A549 (cell line): ENCODE results near the gene U2AF1L4. TPM values are rescaled to one million over a fixed set of nuclear protein-coding genes. Genes with fewer than 3 reads are reported as not detected.

Experiments
- ATAC-seq, 2 experiments: fragments of 200-7000 bp in 1 of 2; fragments of >200 bp in 1 of 2; cut with Nextera tagmentation in 1 of 2; cut with Tn5 transposase in 1 of 2; 3 replicates each; pipeline versions ENCODE4 v1.8.0 to v1.9.1; 2018 to 2020; ENCODE audit warnings: mild to moderate bottlenecking in 1 of 2, moderate library complexity in 1 of 2
- CTCF ChIA-PET: fragments of 300-600 bp; sonication (Branson Sonifier 250); formaldehyde crosslinking; extraction: SDS; loops from one replicate; lab custom pipeline; 2021; ENCODE audit warnings: antibody characterized with exemption, inconsistent platforms; lab: Yijun Ruan, JAX
- POLR2A ChIA-PET: fragments of 350-600 bp; formaldehyde crosslinking; extraction: SDS; loops from one replicate; lab custom pipeline; 2021; ENCODE audit warnings: antibody characterized with exemption, inconsistent platforms; lab: Yijun Ruan, JAX
- DNase-seq, 2 experiments: peaks; one replicate each; pipeline versions ENCODE4 v3.0.0 to v3.0.0-alpha.2; 2011 to 2016; ENCODE audit warnings: low read depth in 1 of 2, low spot score in 1 of 2
- FAIRE-seq: peaks from 2 replicates; lab custom pipeline; 2011; peaks lifted over from hg19 to GRCh38; lab: Jason Lieb, UNC
- H3K27ac ChIP-seq, 2 experiments: fragments of >200 bp; sonication (Bioruptor Twin); formaldehyde crosslinking; 3 replicates each; pipeline ENCODE4 v1.5.1; 2016 to 2017
- H3K4me1 ChIP-seq: fragments of >200 bp; sonication (Bioruptor Twin); formaldehyde crosslinking; 3 replicates; pipeline ENCODE4 v1.6.1; 2016
- H3K4me2 ChIP-seq: fragments of >200 bp; sonication (Bioruptor Twin); formaldehyde crosslinking; 3 replicates; pipeline ENCODE4 v1.6.1; 2016
- H3K4me3 ChIP-seq: fragments of >200 bp; sonication (Bioruptor Twin); formaldehyde crosslinking; 3 replicates; pipeline ENCODE4 v1.5.1; 2016
- H3K9me3 ChIP-seq: fragments of >200 bp; sonication (Bioruptor Twin); formaldehyde crosslinking; 3 replicates; pipeline ENCODE4 v1.6.1; 2016
- CBX2 ChIP-seq: fragments of 200-600 bp; sonication (generic); IDR thresholded peaks from 2 replicates; pipeline ENCODE4 v1.6.1; 2016; ENCODE audit warnings: low read depth, mild to moderate bottlenecking, borderline replicate concordance
- CEBPB ChIP-seq, 2 experiments: fragments of >200 bp in 1 of 2; sonication (Bioruptor Twin) in 1 of 2; formaldehyde crosslinking in 1 of 2; IDR thresholded peaks; 2 replicates each; pipeline ENCODE4 v1.6.1; 2012 to 2016
- EHMT2 ChIP-seq: fragments of 200-600 bp; sonication (generic); IDR thresholded peaks from 2 replicates; pipeline ENCODE4 v1.6.1; 2016; ENCODE audit warnings: antibody characterized with exemption, low read depth, mild to moderate bottlenecking, moderate library complexity
- FOSL2 ChIP-seq, 2 experiments: fragments of 450-650 bp in 1 of 2; fragments of >200 bp in 1 of 2; sonication (Bioruptor Twin) in 1 of 2; formaldehyde crosslinking; IDR thresholded peaks; 2 replicates each; pipeline versions ENCODE4 v1.5.0 to v1.6.1; 2016 to 2020; ENCODE audit warnings: mild to moderate bottlenecking in 1 of 2, moderate library complexity in 1 of 2
- FOXS1 ChIP-seq: fragments of 250-450 bp; sonication (Bioruptor Pico); IDR thresholded peaks from 2 replicates; pipeline ENCODE4 v1.5.0; 2020; ENCODE audit warnings: mild to moderate bottlenecking, moderate library complexity
- GATA3 ChIP-seq: IDR thresholded peaks from 2 replicates; pipeline ENCODE4 v1.6.1; 2012; ENCODE audit warnings: borderline replicate concordance
- JUN ChIP-seq, 2 experiments: fragments of >200 bp; sonication (Bioruptor Twin); formaldehyde crosslinking; IDR thresholded peaks; 2 replicates in 1 of 2; 3 replicates in 1 of 2; pipeline ENCODE4 v1.6.1; 2016 to 2017
- JUNB ChIP-seq: fragments of >200 bp; sonication (Bioruptor Twin); formaldehyde crosslinking; IDR thresholded peaks from 2 replicates; pipeline ENCODE4 v1.6.1; 2016
- MAFK ChIP-seq: fragments of 450-650 bp; IDR thresholded peaks from 2 replicates; pipeline ENCODE4 v1.6.1; 2014; ENCODE audit not compliant: partially characterized antibody
- MYC ChIP-seq: IDR thresholded peaks from 2 replicates; pipeline ENCODE4 v1.6.1; 2012; ENCODE audit warnings: mild to moderate bottlenecking, inconsistent platforms, low read length, improper control_type of control experiment, borderline replicate concordance
- NFE2L2 ChIP-seq: fragments of 150-350 bp; conservative IDR thresholded peaks from 2 replicates; pipeline ENCODE4 v1.6.1; 2014; ENCODE audit warnings: low read length
- NPAS2 ChIP-seq: fragments of 250-450 bp; sonication (Bioruptor Pico); IDR thresholded peaks from 2 replicates; pipeline ENCODE4 v1.8.0; 2022; ENCODE audit warnings: mild to moderate bottlenecking, moderate library complexity, borderline replicate concordance
- NR3C1 ChIP-seq: fragments of >200 bp; sonication (Bioruptor Twin); formaldehyde crosslinking; IDR thresholded peaks from 3 replicates; pipeline ENCODE4 v1.6.1; 2017
- RAD21 ChIP-seq, 2 experiments: fragments of >200 bp in 1 of 2; sonication (Bioruptor Twin) in 1 of 2; formaldehyde crosslinking in 1 of 2; IDR thresholded peaks in 1 of 2; conservative IDR thresholded peaks in 1 of 2; 2 replicates in 1 of 2; 3 replicates in 1 of 2; pipeline ENCODE4 v1.6.1; 2012 to 2018; ENCODE audit warnings: inconsistent platforms in 1 of 2
- RCOR1 ChIP-seq: fragments of 150-350 bp; IDR thresholded peaks from 2 replicates; pipeline ENCODE4 v1.6.1; 2014; ENCODE audit warnings: antibody characterized with exemption, low read length, low read depth
- RFX5 ChIP-seq: fragments of 450-650 bp; IDR thresholded peaks from 2 replicates; pipeline ENCODE4 v1.7.1; 2014; ENCODE audit warnings: antibody characterized with exemption, mild to moderate bottlenecking, moderate library complexity
- RNF2 ChIP-seq: fragments of 200-600 bp; sonication (generic); IDR thresholded peaks from 2 replicates; pipeline ENCODE4 v1.6.1; 2016; ENCODE audit warnings: low read depth, mild to moderate bottlenecking, antibody characterized with exemption, moderate library complexity, borderline replicate concordance
- TFCP2L1 ChIP-seq: fragments of 250-450 bp; sonication (Bioruptor Pico); IDR thresholded peaks from 2 replicates; pipeline ENCODE4 v1.5.0; 2021; ENCODE audit warnings: mild to moderate bottlenecking
- ZFP36 ChIP-seq: fragments of 450-650 bp; IDR thresholded peaks from 2 replicates; pipeline ENCODE4 v1.6.1; 2014; ENCODE audit warnings: borderline replicate concordance; ENCODE audit not compliant: partially characterized antibody
- WGBS: methylation state at CpG from one replicate; pipeline ENCODE4 v1.1.6; 2017; ENCODE audit errors: missing lambda C conversion rate; 5-methylcytosine and 5-hydroxymethylcytosine counted together
- polyA plus RNA-seq, 4 experiments: library from polyadenylated mRNA; depleted of rRNA in 3 of 4; stranded (reverse); fragments of >200 nt; fragmentation: RNase III in 1 of 4; extraction: RNeasy Plus Mini Kit Qiagen cat#74134 plus additional on column Dnase treatment in 1 of 4; gene quantifications; 2 replicates in 3 of 4; 3 replicates in 1 of 4; pipeline ENCODE4 v1.2.3, GENCODE V29; 2011 to 2017
- TF ChIP-seq, protein P1 (sequence below): fragments of 150-350 bp; IDR thresholded peaks from 2 replicates; pipeline ENCODE4 v1.6.1; 2014; ENCODE audit warnings: low read depth, mild to moderate bottlenecking, low read length
- TF ChIP-seq, protein P2 (sequence below): IDR thresholded peaks from 2 replicates; pipeline ENCODE4 v1.6.1; 2012
- TF ChIP-seq, protein P3 (sequence below): IDR thresholded peaks from 2 replicates; pipeline ENCODE4 v1.6.1; 2012
- TF ChIP-seq, protein P4 (sequence below): fragments of 250-450 bp; sonication (Bioruptor Pico); IDR thresholded peaks from 2 replicates; pipeline ENCODE4 v1.5.0; 2020; ENCODE audit warnings: low read depth, mild to moderate bottlenecking, moderate library complexity

The U2AF1L4 gene
- polyA plus RNA-seq, 2 of the 4 experiments (the other 2 are of a cell fraction) = 41.1 to 42.8 TPM

DNA sequence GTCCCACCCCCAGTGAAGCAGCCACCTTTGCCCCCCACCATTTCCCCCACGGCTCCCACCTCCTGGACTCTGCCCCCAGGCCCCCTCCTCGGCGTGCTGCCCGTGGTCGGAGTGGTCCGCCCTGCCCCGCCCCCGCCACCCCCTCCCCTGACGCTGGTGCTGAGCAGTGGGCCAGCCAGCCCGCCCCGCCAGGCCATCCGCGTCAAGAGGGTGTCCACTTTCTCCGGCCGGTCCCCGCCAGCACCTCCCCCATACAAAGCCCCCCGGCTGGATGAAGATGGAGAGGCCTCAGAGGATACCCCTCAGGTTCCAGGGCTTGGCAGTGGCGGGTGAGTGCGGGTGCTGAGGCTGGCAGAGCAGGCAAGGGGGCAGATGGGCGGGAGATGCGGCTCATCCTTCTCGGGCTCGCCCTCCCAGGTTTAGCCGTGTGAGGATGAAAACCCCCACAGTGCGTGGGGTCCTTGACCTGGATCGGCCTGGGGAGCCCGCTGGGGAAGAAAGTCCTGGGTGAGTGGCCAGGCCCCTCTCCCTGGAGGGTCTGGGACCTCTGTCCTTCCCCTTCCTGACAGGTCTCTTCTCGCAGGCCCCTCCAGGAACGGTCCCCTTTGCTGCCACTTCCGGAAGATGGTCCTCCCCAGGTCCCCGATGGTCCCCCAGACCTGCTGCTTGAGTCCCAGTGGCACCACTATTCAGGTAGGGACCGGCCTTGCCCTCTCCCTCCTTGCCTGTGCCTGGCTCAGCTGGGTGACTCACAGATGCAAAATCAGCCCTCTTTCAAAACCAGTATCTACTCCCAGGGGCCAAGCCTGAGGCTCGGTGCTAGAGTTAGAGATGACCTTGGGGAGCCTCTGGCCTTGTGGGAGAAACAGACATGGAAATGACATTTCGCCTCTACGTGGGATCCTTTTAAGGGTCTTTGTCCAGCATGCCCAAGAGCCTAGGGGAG, 11.8 kb downstream of the U2AF1L4 start:
- 94% methylated on average over 30 of the region's 35 CpGs for WGBS
- no peak overlapping the region for H3K27ac ChIP-seq
- FAIRE-seq (peak; percentile 56), ATAC-seq (no peak), DNase-seq (no peak)
- no peak overlapping the region for H3K4me2 ChIP-seq
- POLR2A ChIA-PET = interaction anchor here (1.1 to 1.6 kb wide), 2 partner anchors 11 to 15 kb away, joined by 3 to 4 read pairs; no protein-coding TSS in a partner anchor
- no peaks in the 10 kb centered on the region for H3K9me3 ChIP-seq
- H3K4me3 ChIP-seq = no peak overlapping the region
- TF ChIP-seq NPAS2 (CRISPR knock-in tag) = no peak
- TF ChIP-seq JUN (IDR thresholded peaks at IDR 0.05) = 0 out of 5 replicates have a peak, but pooled peaks of 1 of the 2 experiments have one; percentile 7
- TF ChIP-seq CBX2 = no peak
- TF ChIP-seq JUNB = no peak
- TF ChIP-seq, protein P1, sequence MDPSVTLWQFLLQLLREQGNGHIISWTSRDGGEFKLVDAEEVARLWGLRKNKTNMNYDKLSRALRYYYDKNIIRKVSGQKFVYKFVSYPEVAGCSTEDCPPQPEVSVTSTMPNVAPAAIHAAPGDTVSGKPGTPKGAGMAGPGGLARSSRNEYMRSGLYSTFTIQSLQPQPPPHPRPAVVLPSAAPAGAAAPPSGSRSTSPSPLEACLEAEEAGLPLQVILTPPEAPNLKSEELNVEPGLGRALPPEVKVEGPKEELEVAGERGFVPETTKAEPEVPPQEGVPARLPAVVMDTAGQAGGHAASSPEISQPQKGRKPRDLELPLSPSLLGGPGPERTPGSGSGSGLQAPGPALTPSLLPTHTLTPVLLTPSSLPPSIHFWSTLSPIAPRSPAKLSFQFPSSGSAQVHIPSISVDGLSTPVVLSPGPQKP = no peak
- no peak for TF ChIP-seq MAFK
- CTCF ChIA-PET = interaction anchor here (0.6 to 2.4 kb wide), 7 partner anchors 9 to 45 kb away, joined by 3 to 11 read pairs (median 5); no protein-coding TSS in a partner anchor
- H3K4me1 ChIP-seq = no peaks in the 10 kb centered on the region

DNA sequence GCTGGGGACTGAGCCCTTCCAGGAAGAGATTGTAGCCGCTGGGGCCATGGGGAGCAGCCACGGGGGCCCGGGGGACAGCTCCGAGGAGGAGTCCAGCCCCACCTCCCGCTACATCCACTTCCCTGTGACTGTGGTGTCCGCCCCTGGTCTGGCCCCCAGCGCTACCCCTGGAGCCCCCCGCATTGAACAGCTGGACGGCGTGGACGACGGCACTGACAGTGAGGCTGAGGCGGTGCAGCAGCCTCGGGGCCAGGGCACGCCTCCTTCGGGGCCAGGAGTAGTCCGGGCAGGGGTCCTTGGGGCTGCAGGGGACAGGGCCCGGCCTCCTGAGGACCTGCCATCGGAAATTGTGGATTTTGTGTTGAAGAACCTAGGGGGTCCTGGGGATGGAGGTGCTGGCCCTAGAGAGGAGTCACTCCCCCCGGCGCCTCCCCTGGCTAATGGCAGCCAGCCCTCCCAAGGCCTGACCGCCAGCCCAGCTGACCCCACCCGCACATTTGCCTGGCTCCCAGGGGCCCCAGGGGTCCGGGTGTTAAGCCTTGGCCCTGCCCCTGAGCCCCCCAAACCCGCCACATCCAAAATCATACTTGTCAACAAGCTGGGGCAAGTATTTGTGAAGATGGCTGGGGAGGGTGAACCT, 12.6 kb downstream of the U2AF1L4 start:
- Histone ChIP-seq H3K9me3 (no peaks in the 10 kb centered on the region), H3K4me3 (no peak overlapping the region), H3K4me2 (no peak overlapping the region), H3K27ac (no peak overlapping the region), H3K4me1 (no peaks in the 10 kb centered on the region)
- DNase-seq = no peak
- TF ChIP-seq MYC (no peak), ZFP36 (no peak), TFCP2L1 (CRISPR knock-in tag) (no peak), NPAS2 (CRISPR knock-in tag) (no peak), JUNB (no peak), FOXS1 (CRISPR knock-in tag) (no peak)
- TF ChIP-seq, protein P2, sequence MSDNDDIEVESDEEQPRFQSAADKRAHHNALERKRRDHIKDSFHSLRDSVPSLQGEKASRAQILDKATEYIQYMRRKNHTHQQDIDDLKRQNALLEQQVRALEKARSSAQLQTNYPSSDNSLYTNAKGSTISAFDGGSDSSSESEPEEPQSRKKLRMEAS = no peak
- TF ChIP-seq, protein P3, sequence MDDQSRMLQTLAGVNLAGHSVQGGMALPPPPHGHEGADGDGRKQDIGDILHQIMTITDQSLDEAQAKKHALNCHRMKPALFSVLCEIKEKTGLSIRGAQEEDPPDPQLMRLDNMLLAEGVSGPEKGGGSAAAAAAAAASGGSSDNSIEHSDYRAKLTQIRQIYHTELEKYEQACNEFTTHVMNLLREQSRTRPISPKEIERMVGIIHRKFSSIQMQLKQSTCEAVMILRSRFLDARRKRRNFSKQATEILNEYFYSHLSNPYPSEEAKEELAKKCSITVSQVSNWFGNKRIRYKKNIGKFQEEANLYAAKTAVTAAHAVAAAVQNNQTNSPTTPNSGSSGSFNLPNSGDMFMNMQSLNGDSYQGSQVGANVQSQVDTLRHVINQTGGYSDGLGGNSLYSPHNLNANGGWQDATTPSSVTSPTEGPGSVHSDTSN = no peak
- ATAC-seq = no peak
- POLR2A ChIA-PET = interaction anchor here (1.1 to 2.1 kb wide), 2 partner anchors 8 to 14 kb away, joined by 3 to 10 read pairs; no protein-coding TSS in a partner anchor
- 96% methylated on average over 25 of the region's 25 CpGs for WGBS
- CTCF ChIA-PET = interaction anchor here (1.0 to 2.0 kb wide), 4 partner anchors 9 to 217 kb away, joined by 3 to 7 read pairs (median 5); no protein-coding TSS in a partner anchor
- no peak for FAIRE-seq

DNA sequence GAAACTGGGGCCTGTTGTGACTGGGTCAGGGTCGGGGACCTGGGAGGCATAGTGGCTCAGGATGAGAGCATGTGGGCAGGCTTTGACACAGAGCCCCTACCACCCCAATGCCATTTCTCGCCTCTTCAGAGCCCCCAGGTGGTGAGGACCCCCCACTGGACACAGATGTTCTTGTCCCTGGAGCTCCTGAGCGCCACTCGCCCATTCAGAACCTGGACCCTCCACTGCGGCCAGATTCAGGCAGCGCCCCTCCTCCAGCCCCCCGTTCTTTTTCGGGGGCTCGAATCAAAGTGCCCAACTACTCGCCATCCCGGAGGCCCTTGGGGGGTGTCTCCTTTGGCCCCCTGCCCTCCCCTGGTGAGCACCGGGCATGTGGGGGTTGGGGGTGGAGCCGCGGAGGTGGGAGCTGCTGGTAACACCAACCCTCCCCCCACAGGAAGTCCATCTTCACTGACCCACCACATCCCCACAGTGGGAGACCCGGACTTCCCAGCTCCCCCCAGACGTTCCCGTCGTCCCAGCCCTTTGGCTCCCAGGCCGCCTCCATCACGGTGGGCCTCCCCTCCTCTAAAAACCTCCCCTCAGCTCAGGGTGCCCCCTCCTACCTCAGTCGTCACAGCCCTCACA, 13.3 kb downstream of the U2AF1L4 start:
- H3K4me2 ChIP-seq = no peak overlapping the region
- POLR2A ChIA-PET = interaction anchor here (2.1 kb wide), 1 partner anchor 9 kb away, joined by 10 read pairs; no protein-coding TSS in a partner anchor
- WGBS = 94% methylated on average over 21 of the region's 21 CpGs
- no peaks in the 10 kb centered on the region for H3K4me1 ChIP-seq
- no peaks in the 10 kb centered on the region for H3K9me3 ChIP-seq
- no peak overlapping the region for H3K4me3 ChIP-seq
- FAIRE-seq (no peak), ATAC-seq (no peak), DNase-seq (no peak)
- H3K27ac ChIP-seq = no peak overlapping the region
- CTCF ChIA-PET = interaction anchor here (0.8 to 2.0 kb wide), 5 partner anchors 8 to 218 kb away, joined by 3 to 7 read pairs (median 4); no protein-coding TSS in a partner anchor
- no peak for TF ChIP-seq RNF2
- no peak for TF ChIP-seq CEBPB (IDR thresholded peaks at IDR 0.05)
- no peak for TF ChIP-seq RAD21 (conservative IDR thresholded peaks at IDR 0.05 in 1 of 2, IDR thresholded peaks at IDR 0.05 in 1 of 2)
- no peak for TF ChIP-seq EHMT2
- TF ChIP-seq NPAS2 (CRISPR knock-in tag) = no peak
- TF ChIP-seq RCOR1 = no peak
- TF ChIP-seq, protein P4, sequence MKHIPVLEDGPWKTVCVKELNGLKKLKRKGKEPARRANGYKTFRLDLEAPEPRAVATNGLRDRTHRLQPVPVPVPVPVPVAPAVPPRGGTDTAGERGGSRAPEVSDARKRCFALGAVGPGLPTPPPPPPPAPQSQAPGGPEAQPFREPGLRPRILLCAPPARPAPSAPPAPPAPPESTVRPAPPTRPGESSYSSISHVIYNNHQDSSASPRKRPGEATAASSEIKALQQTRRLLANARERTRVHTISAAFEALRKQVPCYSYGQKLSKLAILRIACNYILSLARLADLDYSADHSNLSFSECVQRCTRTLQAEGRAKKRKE (CRISPR knock-in tag) = no peak
- no peak for TF ChIP-seq RFX5
- TF ChIP-seq NFE2L2 = no peak
- TF ChIP-seq NR3C1 = no peak
- no peak for TF ChIP-seq ZFP36
- TF ChIP-seq FOSL2 (IDR thresholded peaks at IDR 0.05) = no peak
- TF ChIP-seq FOSL2 (CRISPR knock-in tag; IDR thresholded peaks at IDR 0.05) = no peak
- TF ChIP-seq GATA3 = no peak
- TF ChIP-seq, all 56 proteins: peak for 0
